ENCODE results near the gene TXLNG.
"Not testable (repeated sequence)": the region's sequence is repeated elsewhere in the genome, so short reads cannot be mapped to it uniquely, and the experiment has no call there.

Gene TXLNG

GRCh38 chrX:16754019-16754418 is 32.2 kb upstream of the TXLNG start:
- no peak overlapping the region for H3K27ac ChIP-seq (replicated peaks)
- DNase-seq (ENCODE audit: low read depth in 1 of 2, low spot score in 1 of 2) = no peak
- TF ChIP-seq POLR2AphosphoS5 (IDR thresholded peaks at IDR 0.05; ENCODE audit: low read depth) (no peak), SPI1 (IDR thresholded peaks at IDR 0.05; ENCODE audit: borderline replicate concordance, low read depth) (no peak), CTCF (IDR thresholded peaks at IDR 0.05; ENCODE audit: insufficient read depth, low read length) (no peak), GABPA (IDR thresholded peaks at IDR 0.05; ENCODE audit: low read depth) (no peak), REST (IDR thresholded peaks at IDR 0.05; ENCODE audit: insufficient replicate concordance, low read depth) (no peak)

GRCh38 chrX:16756724-16757123 is 29.5 kb upstream of the TXLNG start:
- TF ChIP-seq CTCF (IDR thresholded peaks at IDR 0.05; ENCODE audit: insufficient read depth, low read length) = no peak
- no peak for TF ChIP-seq POLR2AphosphoS5 (IDR thresholded peaks at IDR 0.05; ENCODE audit: low read depth)
- TF ChIP-seq SPI1 (IDR thresholded peaks at IDR 0.05; ENCODE audit: borderline replicate concordance, low read depth) = no peak
- no peak for TF ChIP-seq GABPA (IDR thresholded peaks at IDR 0.05; ENCODE audit: low read depth)
- TF ChIP-seq REST (IDR thresholded peaks at IDR 0.05; ENCODE audit: insufficient replicate concordance, low read depth) = no peak
- no peak overlapping the region for H3K4me3 ChIP-seq (replicated peaks; ENCODE audit: insufficient read depth, low read length)

More at GRCh38 chrX:16754019-16754418, 32.2 kb upstream of the TXLNG start:
- Histone ChIP-seq H3K27me3 (ENCODE audit: insufficient read depth, poor library complexity, severe bottlenecking) (no peaks in the 10 kb centered on the region), H3K4me3 (replicated peaks; ENCODE audit: insufficient read depth, low read length) (no peak overlapping the region)

GRCh38 chrX:16761500-16761899 is 24.8 kb upstream of the TXLNG start:
- not testable (repeated sequence) for DNase-seq (ENCODE audit: low read depth in 1 of 2, low spot score in 1 of 2); H3K27me3 ChIP-seq (ENCODE audit: insufficient read depth, poor library complexity, severe bottlenecking); H3K4me3 ChIP-seq (replicated peaks; ENCODE audit: insufficient read depth, low read length); H3K27ac ChIP-seq (replicated peaks)

More at GRCh38 chrX:16756724-16757123, 29.5 kb upstream of the TXLNG start:
- no peaks in the 10 kb centered on the region for H3K27me3 ChIP-seq (ENCODE audit: insufficient read depth, poor library complexity, severe bottlenecking)
- no peak for DNase-seq (ENCODE audit: low read depth in 1 of 2, low spot score in 1 of 2)
- no peak overlapping the region for H3K27ac ChIP-seq (replicated peaks)

- no peak overlapping the region for H3K27ac ChIP-seq (replicated peaks)
- DNase-seq (ENCODE audit: low read depth in 1 of 2, low spot score in 1 of 2) = no peak
- TF ChIP-seq SPI1 (IDR thresholded peaks at IDR 0.05; ENCODE audit: borderline replicate concordance, low read depth) = no peak
- no peak for TF ChIP-seq REST (IDR thresholded peaks at IDR 0.05; ENCODE audit: insufficient replicate concordance, low read depth)
- TF ChIP-seq CTCF (IDR thresholded peaks at IDR 0.05; ENCODE audit: insufficient read depth, low read length) = no peak
- no peak for TF ChIP-seq POLR2AphosphoS5 (IDR thresholded peaks at IDR 0.05; ENCODE audit: low read depth)
- no peak for TF ChIP-seq GABPA (IDR thresholded peaks at IDR 0.05; ENCODE audit: low read depth)
- H3K27me3 ChIP-seq (ENCODE audit: insufficient read depth, poor library complexity, severe bottlenecking) = no peaks in the 10 kb centered on the region
- H3K4me3 ChIP-seq (replicated peaks; ENCODE audit: insufficient read depth, low read length) = no peak overlapping the region
Observed at GRCh38 chrX:16762579-16762978, 23.7 kb upstream of the TXLNG start.

Measured in HL-60 (cell line).